NCI-H2196 (cell line): ENCODE data around the gene ZFP57.
"Not testable (repeated sequence)": the region's sequence is repeated elsewhere in the genome, so short reads cannot be mapped to it uniquely, and the experiment has no call there.

ENCODE experiments used
- DNase-seq: peaks from one replicate; lab custom pipeline; 2025; ENCODE audit not compliant: unreplicated experiment; lab: John Stamatoyannopoulos, UW

ZFP57 gene

GRCh38 chr6:29696147-29697125 is 15.5 kb upstream of the ZFP57 start:
- DNase-seq = peak; percentile 21

- DNase-seq = no peak
These were observed 13.7 kb upstream of the ZFP57 start for GRCh38 chr6:29694637-29695036.

- DNase-seq = no peak
These were observed 4.9 kb upstream of the ZFP57 start for GRCh38 chr6:29685718-29686326.

GRCh38 chr6:29681811-29682210 is 859 bp upstream of the ZFP57 start:
- no peak for DNase-seq

GRCh38 chr6:29680416-29680815 is 536 bp downstream of the ZFP57 start:
- no peak for DNase-seq

- no peak for DNase-seq
These were observed 990 bp downstream of the ZFP57 start for GRCh38 chr6:29679962-29680361.

- DNase-seq = no peak
These were observed 2.8 kb downstream of the ZFP57 start for GRCh38 chr6:29678114-29678513.

GRCh38 chr6:29676981-29677601 is 3.9 kb downstream of the ZFP57 start:
- DNase-seq = peak; percentile 63

GRCh38 chr6:29675561-29675960 is 5.4 kb downstream of the ZFP57 start:
- no peak for DNase-seq

GRCh38 chr6:29674008-29674407 is 6.9 kb downstream of the ZFP57 start:
- no peak for DNase-seq

GRCh38 chr6:29673161-29673560 is 7.8 kb downstream of the ZFP57 start:
- no peak for DNase-seq

- not testable (repeated sequence) for DNase-seq
These were observed 8.8 kb downstream of the ZFP57 start for GRCh38 chr6:29672116-29672515.

GRCh38 chr6:29671026-29671425 is 9.9 kb downstream of the ZFP57 start:
- no peak for DNase-seq

- DNase-seq = no peak
These were observed 13.8 kb downstream of the ZFP57 start for GRCh38 chr6:29667158-29667557.

- no peak for DNase-seq
These were observed 14.2 kb downstream of the ZFP57 start for GRCh38 chr6:29666826-29667130.

- no peak for DNase-seq
These were observed 14.8 kb downstream of the ZFP57 start for GRCh38 chr6:29665942-29666825.

GRCh38 chr6:29663300-29664042 is 17.5 kb downstream of the ZFP57 start:
- DNase-seq = no peak

GRCh38 chr6:29661502-29662141 is 19.3 kb downstream of the ZFP57 start:
- DNase-seq = not testable (repeated sequence)

GRCh38 chr6:29661071-29661470 is 19.9 kb downstream of the ZFP57 start:
- no peak for DNase-seq

GRCh38 chr6:29656798-29657197 is 24.2 kb downstream of the ZFP57 start, which contains the start of gene MOG:
Gene MOG, plus strand, starts transcription at chr6:29657092. Its CDS starts 118 bp downstream, at chr6:29657210.
- DNase-seq = no peak
